ENCODE data around the gene KCNH1. TPM values are rescaled to one million over a fixed set of nuclear protein-coding genes. Genes with fewer than 3 reads are reported as not detected.
"Not testable (repeated sequence)": the region's sequence is repeated elsewhere in the genome, so short reads cannot be mapped to it uniquely, and the experiment has no call there.

Gene KCNH1
- total RNA-seq, 4 donors from 2014 or later = 0.24 to 1.6 TPM; not detected in 2

DNA sequence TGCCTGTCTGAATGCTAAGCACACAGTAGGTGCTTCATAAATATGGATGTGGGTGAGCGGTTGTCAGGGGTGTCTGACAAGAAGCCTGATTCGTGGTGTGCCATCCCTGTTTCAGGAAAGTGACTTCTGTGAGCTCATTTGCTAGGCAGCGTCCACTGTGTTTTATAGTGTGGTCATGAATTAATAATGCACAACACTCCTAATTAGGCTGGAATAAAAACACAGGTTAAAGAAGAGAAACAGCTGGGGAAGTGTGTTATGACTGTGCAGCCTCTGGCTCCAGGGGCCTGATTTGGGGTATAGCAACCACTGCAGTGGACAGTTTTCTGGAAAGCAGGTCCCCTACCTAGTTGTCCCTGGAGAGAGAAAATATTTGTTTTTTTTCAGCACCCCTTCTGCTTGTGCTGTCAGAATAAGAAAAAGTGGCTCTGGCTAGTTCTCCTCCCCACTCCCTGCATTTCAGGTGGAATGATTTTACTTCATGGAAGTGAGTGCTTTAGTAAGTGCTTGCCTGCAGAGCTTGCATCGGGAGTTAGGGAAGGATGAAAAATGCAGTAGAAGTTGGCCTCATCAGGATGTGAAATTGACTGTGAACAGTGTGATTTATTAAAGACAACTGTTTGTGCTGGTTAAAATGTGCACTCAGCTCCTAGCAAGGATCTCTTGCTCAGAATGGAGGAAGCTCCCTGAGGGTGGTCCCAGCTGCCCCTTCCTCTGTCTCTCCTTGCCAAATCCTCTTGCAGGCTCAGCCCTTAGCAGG is 471.5 kb downstream of the KCNH1 start:
- ATAC-seq (ENCODE audit: low FRiP score) = no peak
- no peak for DNase-seq (ENCODE audit: low spot score)
- TF ChIP-seq, protein P1, sequence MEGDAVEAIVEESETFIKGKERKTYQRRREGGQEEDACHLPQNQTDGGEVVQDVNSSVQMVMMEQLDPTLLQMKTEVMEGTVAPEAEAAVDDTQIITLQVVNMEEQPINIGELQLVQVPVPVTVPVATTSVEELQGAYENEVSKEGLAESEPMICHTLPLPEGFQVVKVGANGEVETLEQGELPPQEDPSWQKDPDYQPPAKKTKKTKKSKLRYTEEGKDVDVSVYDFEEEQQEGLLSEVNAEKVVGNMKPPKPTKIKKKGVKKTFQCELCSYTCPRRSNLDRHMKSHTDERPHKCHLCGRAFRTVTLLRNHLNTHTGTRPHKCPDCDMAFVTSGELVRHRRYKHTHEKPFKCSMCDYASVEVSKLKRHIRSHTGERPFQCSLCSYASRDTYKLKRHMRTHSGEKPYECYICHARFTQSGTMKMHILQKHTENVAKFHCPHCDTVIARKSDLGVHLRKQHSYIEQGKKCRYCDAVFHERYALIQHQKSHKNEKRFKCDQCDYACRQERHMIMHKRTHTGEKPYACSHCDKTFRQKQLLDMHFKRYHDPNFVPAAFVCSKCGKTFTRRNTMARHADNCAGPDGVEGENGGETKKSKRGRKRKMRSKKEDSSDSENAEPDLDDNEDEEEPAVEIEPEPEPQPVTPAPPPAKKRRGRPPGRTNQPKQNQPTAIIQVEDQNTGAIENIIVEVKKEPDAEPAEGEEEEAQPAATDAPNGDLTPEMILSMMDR (IDR thresholded peaks at IDR 0.05) = no peak

DNA sequence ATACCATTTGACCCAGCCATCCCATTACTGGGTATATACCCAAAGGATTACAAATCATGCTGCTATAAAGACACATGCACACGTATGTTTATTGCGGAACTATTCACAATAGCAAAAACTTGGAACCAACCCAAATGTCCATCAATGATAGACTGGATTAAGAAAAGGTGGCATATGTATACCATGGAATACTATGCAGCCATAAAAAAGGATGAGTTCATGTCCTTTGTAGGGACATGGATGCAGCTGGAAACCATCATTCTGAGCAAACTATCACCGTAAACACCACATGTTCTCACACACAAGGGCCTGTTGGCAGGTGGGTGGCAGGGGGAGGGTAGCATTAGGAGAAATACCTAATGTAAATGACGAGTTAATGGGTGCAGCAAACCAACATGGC is 472.4 kb downstream of the KCNH1 start:
- not testable (repeated sequence) for DNase-seq (ENCODE audit: low spot score); ATAC-seq (ENCODE audit: low FRiP score)

DNA sequence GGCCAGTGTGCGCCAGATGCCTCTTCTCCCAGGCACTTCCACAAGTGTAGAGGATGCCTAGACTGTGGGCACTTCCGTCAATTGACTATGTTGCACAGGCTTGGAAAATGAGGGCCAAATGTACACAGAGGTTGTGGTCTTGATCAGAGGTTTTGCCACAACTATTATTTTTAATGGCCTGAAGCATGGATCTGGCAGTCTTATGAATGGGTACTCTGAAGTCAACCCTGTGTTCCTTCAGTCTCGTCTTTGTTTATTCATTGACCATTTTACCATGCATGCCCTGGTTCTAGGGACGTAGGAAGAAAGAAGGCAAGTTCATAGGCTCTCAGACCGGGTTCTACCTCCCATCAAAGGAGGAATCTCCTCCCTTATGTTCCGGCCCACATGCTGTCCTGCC is 476.1 kb downstream of the KCNH1 start:
- no peak for ATAC-seq (ENCODE audit: low FRiP score)
- DNase-seq (ENCODE audit: low spot score) = no peak
- TF ChIP-seq, protein P1 (IDR thresholded peaks at IDR 0.05) = no peak

DNA sequence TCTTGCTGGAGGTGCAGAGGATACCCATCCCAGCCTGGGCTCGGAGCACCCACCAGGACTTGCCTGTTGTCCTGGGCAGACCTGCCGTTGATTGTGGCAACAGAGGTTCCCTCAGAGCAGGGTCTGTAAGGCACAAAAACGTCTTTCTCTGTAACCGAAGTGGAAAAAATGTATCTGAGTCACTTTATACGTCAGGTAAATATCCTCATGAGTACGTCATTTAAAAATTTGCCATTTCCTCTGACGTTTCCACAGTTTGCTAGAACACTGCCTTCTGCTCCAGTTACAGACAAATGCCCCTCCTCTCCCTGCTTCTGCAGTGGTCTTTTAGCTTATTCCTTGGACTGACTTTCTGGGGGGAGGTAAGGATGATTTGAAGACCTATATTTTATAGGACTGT is 478.4 kb downstream of the KCNH1 start:
- ATAC-seq (ENCODE audit: low FRiP score) (no peak), DNase-seq (ENCODE audit: low spot score) (no peak)
- TF ChIP-seq, protein P1 (IDR thresholded peaks at IDR 0.05) = no peak

DNA sequence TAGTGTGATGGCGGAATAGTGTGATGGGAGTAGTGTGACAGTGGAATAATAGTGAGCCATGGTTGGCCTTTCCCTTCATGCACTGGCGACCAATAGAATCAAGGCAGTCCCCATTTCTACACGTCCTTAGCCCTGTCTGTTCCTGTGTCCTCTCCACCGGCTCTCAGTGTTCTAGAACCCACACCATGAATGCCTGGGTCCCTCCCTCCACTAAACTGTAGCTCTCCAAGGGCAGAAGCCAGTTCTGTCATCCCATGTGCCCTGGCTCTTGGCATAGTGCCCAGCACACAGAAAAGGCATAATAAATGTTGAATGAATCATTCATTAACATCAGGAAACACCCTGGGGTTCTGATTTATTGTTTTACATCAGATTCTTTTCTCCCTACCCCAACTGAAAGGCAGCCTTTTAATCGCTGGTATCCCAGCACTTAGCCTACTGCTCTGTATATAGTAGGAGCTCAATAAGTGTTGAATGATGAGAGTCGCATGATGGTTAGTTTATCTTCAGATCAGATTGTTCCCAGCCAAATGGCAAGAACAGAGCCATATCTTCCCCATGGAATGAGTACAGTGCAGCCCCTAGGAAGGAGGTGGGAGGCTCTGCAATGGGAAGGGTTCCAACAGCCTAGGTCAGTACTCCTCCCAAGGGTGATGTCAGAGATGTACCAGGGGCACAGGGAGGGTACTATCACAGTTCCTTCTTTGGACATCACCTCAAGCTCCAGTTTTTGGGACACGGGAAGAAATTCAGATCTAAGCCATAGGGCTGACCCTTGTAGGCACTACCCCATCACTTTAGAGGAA is 479.6 kb downstream of the KCNH1 start:
- DNase-seq (ENCODE audit: low spot score) (no peak), ATAC-seq (ENCODE audit: low FRiP score) (no peak)
- TF ChIP-seq, protein P1 (IDR thresholded peaks at IDR 0.05) = no peak

DNA sequence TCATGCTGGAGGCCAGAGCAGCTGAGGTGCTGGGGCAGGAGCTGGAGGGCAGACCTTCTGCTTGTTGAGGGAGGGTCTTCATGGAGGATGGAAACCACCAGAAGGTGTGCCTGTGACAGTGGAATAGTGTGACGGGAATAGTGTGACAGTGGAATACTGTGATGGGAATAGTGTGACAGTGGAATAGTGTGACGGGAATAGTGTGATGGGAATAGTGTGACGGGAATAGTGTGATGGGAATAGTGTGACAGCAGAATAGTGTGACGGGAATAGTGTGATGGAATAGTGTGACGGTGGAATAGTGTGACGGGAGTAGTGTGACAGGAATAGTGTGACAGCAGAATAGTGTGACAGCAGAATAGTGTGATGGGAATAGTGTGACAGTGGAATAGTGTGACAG is 480.2 kb downstream of the KCNH1 start:
- TF ChIP-seq, protein P1 (IDR thresholded peaks at IDR 0.05) = no peak
- DNase-seq (ENCODE audit: low spot score) (no peak), ATAC-seq (ENCODE audit: low FRiP score) (peak; percentile 80)

DNA sequence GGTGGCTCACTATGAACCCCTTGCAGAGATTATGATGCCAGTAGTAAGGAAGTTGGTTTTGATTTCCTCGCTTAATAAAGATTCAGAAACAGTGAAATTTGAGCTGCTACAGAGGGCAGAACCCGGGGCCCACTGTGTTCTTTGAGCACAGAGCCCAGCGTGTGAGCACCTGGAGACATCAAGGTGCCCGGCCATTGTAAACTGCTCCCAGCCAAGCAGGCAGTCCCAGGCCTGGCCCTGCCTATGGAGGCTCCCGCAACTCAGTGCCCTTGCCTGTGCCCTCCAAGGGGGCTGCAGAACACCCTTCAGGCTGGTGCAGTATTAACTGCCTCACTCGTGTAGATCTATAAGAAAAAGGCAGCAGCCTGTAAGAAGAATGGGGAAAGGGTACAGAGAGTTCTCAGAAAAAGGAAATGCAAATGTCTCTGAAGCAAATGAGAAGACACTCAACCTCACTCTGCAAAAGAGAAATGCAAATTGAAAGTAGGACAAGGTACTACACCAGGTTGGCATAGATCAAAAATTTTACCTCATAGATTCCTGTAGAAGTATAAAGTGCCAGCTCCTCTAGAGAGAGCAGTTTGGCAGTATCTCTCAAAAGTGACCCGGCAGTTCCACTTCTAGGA is 481.5 kb downstream of the KCNH1 start:
- DNase-seq (ENCODE audit: low spot score) (no peak), ATAC-seq (ENCODE audit: low FRiP score) (no peak)
- TF ChIP-seq, protein P1 (IDR thresholded peaks at IDR 0.05) = no peak
